ENCODE measurements around the gene MBNL1.

Gene MBNL1

GRCh38 chr3:152325136-152325535, 56.4 kb downstream of the MBNL1 start:
- H3K36me3 ChIP-seq (ENCODE audit: control insufficient read depth, low read length) = peaks cover 64% of the 10 kb centered on the region
- no peaks in the 10 kb centered on the region for H3K9me2 ChIP-seq (replicated peaks; ENCODE audit: control insufficient read depth, low read length)
- no peak overlapping the region for H3K4me2 ChIP-seq (ENCODE audit: low read length)
- peaks cover 11% of the 10 kb centered on the region; the same call in 1 of the 2 replicates for H4K20me1 ChIP-seq (ENCODE audit: control insufficient read depth, insufficient read depth, low read depth, low read length)
- H3K9me3 ChIP-seq (ENCODE audit: control insufficient read depth, insufficient read depth, low read length) = no peaks in the 10 kb centered on the region
- peaks cover 73% of the 10 kb centered on the region for H3K4me1 ChIP-seq (ENCODE audit: control insufficient read depth, low read length)
- TF ChIP-seq EZH2phosphoT487 (IDR thresholded peaks at IDR 0.05; ENCODE audit: borderline replicate concordance, low read length) (no peak), CTCF (IDR thresholded peaks at IDR 0.05; ENCODE audit: low read depth, low read length, poor library complexity, severe bottlenecking) (no peak)
- no peak overlapping the region for H3K4me3 ChIP-seq (ENCODE audit: low read length)
- H3K27ac ChIP-seq (ENCODE audit: low read depth, low read length) = no peak overlapping the region
- H3K27me3 ChIP-seq (ENCODE audit: control insufficient read depth, low read length) = no peaks in the 10 kb centered on the region
- H3F3A ChIP-seq (ENCODE audit: control insufficient read depth, insufficient read depth) = peaks cover 24% of the 10 kb centered on the region
- H3K79me2 ChIP-seq (ENCODE audit: control insufficient read depth, low read length) = peaks cover 96% of the 10 kb centered on the region

GRCh38 chr3:152327203-152327602, 58.5 kb downstream of the MBNL1 start:
- Histone ChIP-seq H3K9me3 (ENCODE audit: control insufficient read depth, insufficient read depth, low read length) (no peaks in the 10 kb centered on the region), H3K27ac (ENCODE audit: low read depth, low read length) (no peak overlapping the region), H3F3A (ENCODE audit: control insufficient read depth, insufficient read depth) (peaks cover 14% of the 10 kb centered on the region), H3K4me1 (ENCODE audit: control insufficient read depth, low read length) (peaks cover 73% of the 10 kb centered on the region), H3K27me3 (ENCODE audit: control insufficient read depth, low read length) (no peaks in the 10 kb centered on the region), H3K36me3 (ENCODE audit: control insufficient read depth, low read length) (peaks cover 67% of the 10 kb centered on the region), H4K20me1 (ENCODE audit: control insufficient read depth, insufficient read depth, low read depth, low read length) (peaks cover 9% of the 10 kb centered on the region; the same call in 1 of the 2 replicates), H3K9me2 (replicated peaks; ENCODE audit: control insufficient read depth, low read length) (no peaks in the 10 kb centered on the region), H3K79me2 (ENCODE audit: control insufficient read depth, low read length) (peaks cover 96% of the 10 kb centered on the region), H3K4me2 (ENCODE audit: low read length) (no peak overlapping the region), H3K4me3 (ENCODE audit: low read length) (no peak overlapping the region)
- TF ChIP-seq CTCF (IDR thresholded peaks at IDR 0.05; ENCODE audit: low read depth, low read length, poor library complexity, severe bottlenecking) = no peak
- no peak for TF ChIP-seq EZH2phosphoT487 (IDR thresholded peaks at IDR 0.05; ENCODE audit: borderline replicate concordance, low read length)

- TF ChIP-seq CTCF (IDR thresholded peaks at IDR 0.05; ENCODE audit: low read depth, low read length, poor library complexity, severe bottlenecking) = no peak
- no peak for TF ChIP-seq EZH2phosphoT487 (IDR thresholded peaks at IDR 0.05; ENCODE audit: borderline replicate concordance, low read length)
- Histone ChIP-seq H3K27me3 (ENCODE audit: control insufficient read depth, low read length) (no peaks in the 10 kb centered on the region), H3K4me2 (ENCODE audit: low read length) (no peak overlapping the region), H3K9me2 (replicated peaks; ENCODE audit: control insufficient read depth, low read length) (no peaks in the 10 kb centered on the region), H3K9me3 (ENCODE audit: control insufficient read depth, insufficient read depth, low read length) (no peaks in the 10 kb centered on the region), H3K4me3 (ENCODE audit: low read length) (no peak overlapping the region), H4K20me1 (ENCODE audit: control insufficient read depth, insufficient read depth, low read depth, low read length) (peaks cover 10% of the 10 kb centered on the region; the same call in 1 of the 2 replicates), H3K4me1 (ENCODE audit: control insufficient read depth, low read length) (peaks cover 73% of the 10 kb centered on the region), H3K36me3 (ENCODE audit: control insufficient read depth, low read length) (peaks cover 65% of the 10 kb centered on the region), H3K27ac (ENCODE audit: low read depth, low read length) (no peak overlapping the region), H3K79me2 (ENCODE audit: control insufficient read depth, low read length) (peaks cover 98% of the 10 kb centered on the region), H3F3A (ENCODE audit: control insufficient read depth, insufficient read depth) (peaks cover 9% of the 10 kb centered on the region)
Measured at GRCh38 chr3:152328841-152329240, 60.1 kb downstream of the MBNL1 start.
